H9 (cell line): ENCODE measurements around the gene PAMR1. TPM values are rescaled to one million over a fixed set of nuclear protein-coding genes. Genes with fewer than 3 reads are reported as not detected.
A peak's percentile ranks its signal among the peaks of the same experiment; 100 is the strongest.

Source experiments
- DNase-seq: peaks from one replicate; pipeline ENCODE4 v3.0.0-alpha.2; 2017
- H2AFZ ChIP-seq: one replicate; pipeline ENCODE4 v1.6.1; 2013; ENCODE audit warnings: mild to moderate bottlenecking, low read length, control low read depth, moderate library complexity
- H2AK5ac ChIP-seq: 2 replicates; pipeline ENCODE4 v1.6.1; 2013; ENCODE audit warnings: low read length, control low read depth, mixed read lengths; ENCODE audit not compliant: insufficient read length
- H2BK120ac ChIP-seq: one replicate; pipeline ENCODE4 v1.6.1; 2013; ENCODE audit warnings: low read depth, mild to moderate bottlenecking, low read length, control low read depth, inconsistent platforms; ENCODE audit not compliant: poor library complexity, severe bottlenecking
- H2BK12ac ChIP-seq: 2 replicates; pipeline ENCODE4 v1.6.1; 2013; ENCODE audit warnings: low read length, control low read depth, mixed read lengths, low read depth; ENCODE audit not compliant: insufficient read length
- H2BK15ac ChIP-seq: 2 replicates; pipeline ENCODE4 v1.6.1; 2013; ENCODE audit warnings: low read depth, low read length, control low read depth
- H2BK20ac ChIP-seq: one replicate; pipeline ENCODE4 v1.6.1; 2013; ENCODE audit warnings: low read depth, mild to moderate bottlenecking, low read length, control low read depth, inconsistent platforms; ENCODE audit not compliant: poor library complexity, severe bottlenecking
- H2BK5ac ChIP-seq: 2 replicates; pipeline ENCODE4 v1.6.1; 2013; ENCODE audit warnings: low read length, control low read depth, mixed read lengths; ENCODE audit not compliant: insufficient read length
- H3K14ac ChIP-seq: 2 replicates; pipeline ENCODE4 v1.6.1; 2013; ENCODE audit warnings: low read length, control low read depth; ENCODE audit not compliant: insufficient read depth
- H3K18ac ChIP-seq: 2 replicates; pipeline ENCODE4 v1.6.1; 2013; ENCODE audit warnings: low read depth, mild to moderate bottlenecking, mixed read lengths, low read length, control low read depth; ENCODE audit not compliant: insufficient read length
- H3K23ac ChIP-seq: 2 replicates; pipeline ENCODE4 v1.6.1; 2013; ENCODE audit warnings: low read length, control low read depth, mixed read lengths, low read depth; ENCODE audit not compliant: insufficient read length
- H3K23me2 ChIP-seq: 2 replicates; pipeline ENCODE4 v1.6.1; 2013; ENCODE audit warnings: low read depth, mild to moderate bottlenecking, mixed read lengths, low read length, control low read depth; ENCODE audit not compliant: insufficient read length, poor library complexity, severe bottlenecking
- H3K27ac ChIP-seq: 2 replicates; pipeline ENCODE4 v1.5.1; 2013; ENCODE audit warnings: low read length, control low read depth, mixed read lengths, low read depth; ENCODE audit not compliant: insufficient read length
- H3K27me3 ChIP-seq: 2 replicates; pipeline ENCODE4 v1.6.1; 2013; ENCODE audit warnings: low read length, control low read depth, inconsistent platforms; ENCODE audit not compliant: insufficient read depth
- H3K4ac ChIP-seq: 2 replicates; pipeline ENCODE4 v1.6.1; 2013; ENCODE audit warnings: low read depth, mild to moderate bottlenecking, control low read depth, inconsistent platforms, low read length, moderate library complexity
- H3K4me1 ChIP-seq: 2 replicates; pipeline ENCODE4 v1.6.1; 2013; ENCODE audit warnings: low read length, control low read depth, inconsistent platforms; ENCODE audit not compliant: insufficient read depth
- H3K4me2 ChIP-seq: 2 replicates; pipeline ENCODE4 v1.6.1; 2013; ENCODE audit warnings: low read length, control low read depth, mixed read lengths; ENCODE audit not compliant: insufficient read length, insufficient read depth
- H3K56ac ChIP-seq: 2 replicates; pipeline ENCODE4 v1.6.1; 2013; ENCODE audit warnings: low read depth, mild to moderate bottlenecking, mixed read lengths, low read length, control low read depth; ENCODE audit not compliant: insufficient read length
- H3K79me1 ChIP-seq: 2 replicates; pipeline ENCODE4 v1.6.1; 2013; ENCODE audit warnings: low read depth, mild to moderate bottlenecking, moderate library complexity, low read length, control low read depth, inconsistent platforms; ENCODE audit not compliant: insufficient read depth, poor library complexity, severe bottlenecking
- H3K79me2 ChIP-seq: 2 replicates; pipeline ENCODE4 v1.6.1; 2013; ENCODE audit warnings: low read length, control low read depth, inconsistent platforms; ENCODE audit not compliant: insufficient read depth
- H3K9ac ChIP-seq: 2 replicates; pipeline ENCODE4 v1.6.1; 2013; ENCODE audit warnings: low read length, control low read depth, mixed read lengths; ENCODE audit not compliant: insufficient read length; ENCODE audit errors: extremely low read depth
- H3K9me3 ChIP-seq: one replicate; pipeline ENCODE4 v1.6.1; 2013; ENCODE audit warnings: low read depth, low read length, inconsistent platforms; ENCODE audit not compliant: control insufficient read depth
- H3T11ph ChIP-seq: one replicate; pipeline ENCODE4 v1.6.1; 2013; ENCODE audit warnings: mild to moderate bottlenecking, low read length, control low read depth, inconsistent platforms
- H4K20me1 ChIP-seq: one replicate; pipeline ENCODE4 v1.6.1; 2013; ENCODE audit not compliant: control insufficient read depth, insufficient read length, insufficient read depth
- H4K5ac ChIP-seq: 2 replicates; pipeline ENCODE4 v1.6.1; 2013; ENCODE audit warnings: low read depth, mild to moderate bottlenecking, mixed read lengths, low read length, control low read depth; ENCODE audit not compliant: insufficient read length
- H4K8ac ChIP-seq: replicated peaks from 2 replicates; pipeline ENCODE4 v1.6.1; 2013; ENCODE audit warnings: low read length, control low read depth, mixed read lengths, low read depth; ENCODE audit not compliant: insufficient read length
- H4K91ac ChIP-seq: 2 replicates; pipeline ENCODE4 v1.6.1; 2013; ENCODE audit warnings: low read depth, mild to moderate bottlenecking, moderate library complexity, mixed read lengths, low read length, control low read depth; ENCODE audit not compliant: insufficient read length
- H3K27ac Mint-ChIP-seq, 3 experiments: 2 replicates in 2 of 3; 3 replicates in 1 of 3; pipeline ENCODE4 v1.8.0; 2020 to 2021; ENCODE audit warnings: mixed read lengths in 3 of 3, mild to moderate bottlenecking in 1 of 3, moderate library complexity in 1 of 3
- H3K27me3 Mint-ChIP-seq: 2 replicates; pipeline ENCODE4 v1.8.0; 2021; ENCODE audit warnings: low read depth, mild to moderate bottlenecking, moderate library complexity, mixed read lengths
- H3K36me3 Mint-ChIP-seq, 3 experiments: 2 replicates in 2 of 3; 3 replicates in 1 of 3; pipeline ENCODE4 v1.8.0; 2020 to 2021; ENCODE audit warnings: low read depth in 3 of 3, mixed read lengths in 3 of 3; ENCODE audit not compliant: insufficient read depth in 1 of 3
- H3K4me1 Mint-ChIP-seq, 2 experiments: 2 replicates each; pipeline ENCODE4 v1.8.0; 2020; ENCODE audit warnings: mixed read lengths in 2 of 2
- H3K4me3 Mint-ChIP-seq, 2 experiments: 2 replicates in 1 of 2; 3 replicates in 1 of 2; pipeline ENCODE4 v1.8.0; 2020 to 2021; ENCODE audit warnings: mild to moderate bottlenecking in 2 of 2, mixed read lengths in 2 of 2, moderate library complexity in 1 of 2
- H3K9me3 Mint-ChIP-seq, 2 experiments: 2 replicates in 1 of 2; 3 replicates in 1 of 2; pipeline ENCODE4 v1.8.0; 2020; ENCODE audit warnings: mild to moderate bottlenecking in 2 of 2, mixed read lengths in 2 of 2, moderate library complexity in 1 of 2
- CTCF ChIP-seq: fragments of 200-600 bp; sonication (generic); conservative IDR thresholded peaks from 3 replicates; pipeline ENCODE4 v1.8.0; 2021; ENCODE audit warnings: antibody characterized with exemption, mild to moderate bottlenecking
- WGBS: extraction: QIAGEN DNeasy Blood & Tissue Kit; methylation state at CpG from one replicate; pipeline ENCODE4 v1.1.7; 2013; ENCODE audit warnings: missing lambda C conversion rate, low lambda C conversion rate, mixed read lengths; ENCODE audit not compliant: insufficient read length; ENCODE audit errors: extremely low coverage; 5-methylcytosine and 5-hydroxymethylcytosine counted together
- long read RNA-seq: library from polyadenylated mRNA; unstranded; transcript quantifications from one replicate; pipeline ENCODE4 v2.0.0, GENCODE V29; 2020
- total RNA-seq: library from RNA; stranded (reverse); gene quantifications from 2 replicates; pipeline ENCODE4 v1.2.1, GENCODE V29; 2021

PAMR1 gene
- 2.4 and 2.9 TPM in 2 replicates for total RNA-seq
- long read RNA-seq, transcript PAMR1-207 (11 exons, 3,142 nt), result major isoform, 15 of 28 reads
- long read RNA-seq, transcript PAMR1-209 (12 exons, 2,785 nt), result minor isoform, 6 of 28 reads
- long read RNA-seq, partial matches to known transcripts, result 1 of 28 reads
- long read RNA-seq, other reads (novel, unspliced or antisense), result 5 of 28 reads

GRCh38 chr11:35525501-35526175, at the start of gene PAMR1:
PAMR1 (minus strand) TSS chr11:35525616; CDS start chr11:35525585, 31 bp downstream.
- no peaks in the 10 kb centered on the region; the same call in 1 of the 2 replicates for H3K27me3 ChIP-seq
- DNase-seq, result peak; percentile 89

More at GRCh38 chr11:35525501-35526175, at the start of gene PAMR1:
- H3K4me2 ChIP-seq, result peak within 1 kb of the TSS; percentile 92
- Mint-ChIP-seq H3K27ac (peak within 1 kb of the TSS in 2 of 3 experiments; percentile 61 to 76; a peak in 3 of 7 replicates), H3K9me3 (peaks cover 1 to 6% of the 10 kb centered on the region in 2 experiments; a peak in 2 of 5 replicates), H3K27me3 (peaks cover 50% of the 10 kb centered on the region), H3K36me3 (peaks cover 0 to 9% (median 0%) of the 10 kb centered on the region in 3 experiments; a peak in 3 of 7 replicates), H3K4me1 (peaks cover 27 to 31% of the 10 kb centered on the region in 2 experiments), H3K4me3 (peak within 1 kb of the TSS; percentile 66 to 87)
- H4K20me1 ChIP-seq, result no peaks in the 10 kb centered on the region
- H3K79me1 ChIP-seq, result no peaks in the 10 kb centered on the region
- H3K9me3 ChIP-seq, result no peaks in the 10 kb centered on the region
- no peak within 1 kb of the TSS for H2BK5ac ChIP-seq
- peaks cover 4% of the 10 kb centered on the region; the same call in 1 of the 2 replicates for H3K4me1 ChIP-seq
- peak within 1 kb of the TSS; percentile 16 for H3K18ac ChIP-seq
- H4K5ac ChIP-seq, result no peak within 1 kb of the TSS
- H2AFZ ChIP-seq, result peak within 1 kb of the TSS; percentile 22
- no peak within 1 kb of the TSS for H3K9ac ChIP-seq
- H2BK12ac ChIP-seq, result no peak within 1 kb of the TSS
- no peak within 1 kb of the TSS for H4K91ac ChIP-seq
- H2BK15ac ChIP-seq, result no peak within 1 kb of the TSS
- H2BK20ac ChIP-seq, result no peak within 1 kb of the TSS
- no peak within 1 kb of the TSS for H2BK120ac ChIP-seq
- WGBS, result no CpG with 5 or more reads among the region's 34 CpGs
- H2AK5ac ChIP-seq, result no peak within 1 kb of the TSS
- H3T11ph ChIP-seq, result no peak within 1 kb of the TSS
- peak within 1 kb of the TSS; percentile 50 for H3K14ac ChIP-seq
- no peak within 1 kb of the TSS for H4K8ac ChIP-seq
- H3K23ac ChIP-seq, result no peak within 1 kb of the TSS
- TF ChIP-seq CTCF, result no peak
- no peaks in the 10 kb centered on the region for H3K79me2 ChIP-seq
- no peak within 1 kb of the TSS for H3K56ac ChIP-seq
- peaks cover 12% of the 10 kb centered on the region for H3K23me2 ChIP-seq
- no peak within 1 kb of the TSS for H3K4ac ChIP-seq
- H3K27ac ChIP-seq, result no peak within 1 kb of the TSS
